Right hindlimb (tissue), 1 donor: ENCODE measurements around the gene GPR37L1.
"Not testable (repeated sequence)": the region's sequence is repeated elsewhere in the genome, so short reads cannot be mapped to it uniquely, and the experiment has no call there.

Source experiments
- DNase-seq: peaks from one replicate; pipeline ENCODE4 v3.0.0-alpha.2; 2018

GPR37L1 gene

DNA sequence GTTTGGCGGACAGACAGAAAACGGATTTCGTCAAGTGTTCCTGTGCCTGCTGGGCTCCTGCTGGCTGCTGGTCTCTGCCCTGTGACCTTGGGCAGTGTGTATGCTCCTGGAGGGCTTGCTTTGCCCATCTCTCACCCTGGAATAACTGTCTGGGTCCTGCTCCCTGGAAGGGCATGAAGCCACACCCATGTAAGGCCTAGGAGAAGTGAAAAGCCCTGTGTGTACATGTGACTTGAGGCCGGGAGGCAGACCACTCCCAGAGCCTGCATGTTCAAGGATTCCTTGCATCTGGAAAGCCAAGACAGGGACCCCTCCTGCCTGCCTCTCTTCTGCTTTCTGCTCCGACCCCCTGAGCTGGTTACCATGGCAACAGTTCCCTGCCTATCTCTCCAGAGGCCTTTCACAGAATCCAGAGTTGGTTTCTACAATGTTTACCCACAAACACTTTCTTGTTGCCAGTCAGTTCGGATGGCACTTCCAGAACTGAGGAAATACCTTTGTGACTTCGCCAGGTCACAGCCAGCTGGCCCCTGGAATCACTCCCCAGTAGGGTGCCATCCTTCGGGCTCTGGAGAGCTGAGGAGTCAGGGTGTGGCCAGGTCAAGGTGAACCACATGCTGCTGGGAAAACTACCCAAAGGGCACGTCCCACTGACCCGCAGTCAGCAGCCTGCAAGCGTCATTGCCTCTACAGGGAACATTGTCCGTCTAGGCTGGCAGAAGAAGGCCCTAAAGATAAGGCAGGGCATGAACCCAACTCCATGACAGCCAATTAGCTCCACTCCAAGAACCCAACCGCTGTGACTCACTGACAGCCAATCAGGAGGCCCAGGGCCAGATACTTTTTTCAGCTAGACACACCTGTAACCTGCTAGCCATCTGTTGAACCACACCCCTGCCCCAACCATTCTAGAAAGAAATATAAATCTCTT is 14.7 kb upstream of the GPR37L1 start:
- DNase-seq, result no peak

DNA sequence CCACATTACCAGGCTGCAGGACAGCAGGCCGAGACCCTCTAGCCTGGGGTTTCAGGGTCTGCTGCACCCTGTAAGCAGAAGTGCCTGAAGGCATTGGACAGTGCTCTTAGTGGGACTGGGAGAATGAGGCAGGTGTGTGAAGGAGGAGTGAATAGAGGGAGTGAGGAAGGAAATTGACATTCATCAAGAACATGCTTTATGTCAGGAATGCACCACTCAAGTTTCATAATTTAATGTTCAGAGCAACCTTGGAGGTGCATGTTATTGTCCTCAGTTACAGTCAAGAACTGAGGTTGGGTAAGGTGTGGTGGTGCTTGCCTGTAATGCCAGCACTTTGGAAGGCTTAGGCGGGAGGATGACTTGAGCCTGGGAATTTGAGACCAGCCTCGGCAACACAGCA is 11.7 kb upstream of the GPR37L1 start:
- DNase-seq, result no peak

DNA sequence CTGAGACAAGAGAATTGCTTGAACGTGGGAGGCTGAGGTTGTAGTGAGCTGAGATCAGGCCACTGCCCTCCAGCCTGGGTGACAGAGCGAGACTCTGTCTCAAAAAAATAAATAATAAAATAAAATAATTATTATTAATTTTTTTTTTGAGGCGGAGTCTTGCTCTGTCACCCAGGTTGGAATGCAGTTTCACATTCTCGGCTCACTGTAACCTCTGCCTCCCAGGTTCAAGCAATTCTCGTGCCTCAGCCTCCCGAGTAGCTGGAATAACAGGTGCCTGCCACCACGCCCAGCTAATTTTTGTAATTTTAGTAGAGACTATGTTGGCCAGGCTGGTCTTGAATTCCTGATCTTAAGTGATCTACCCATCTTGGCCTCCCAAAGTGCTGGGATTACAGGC is 11.1 kb upstream of the GPR37L1 start:
- not testable (repeated sequence) for DNase-seq

DNA sequence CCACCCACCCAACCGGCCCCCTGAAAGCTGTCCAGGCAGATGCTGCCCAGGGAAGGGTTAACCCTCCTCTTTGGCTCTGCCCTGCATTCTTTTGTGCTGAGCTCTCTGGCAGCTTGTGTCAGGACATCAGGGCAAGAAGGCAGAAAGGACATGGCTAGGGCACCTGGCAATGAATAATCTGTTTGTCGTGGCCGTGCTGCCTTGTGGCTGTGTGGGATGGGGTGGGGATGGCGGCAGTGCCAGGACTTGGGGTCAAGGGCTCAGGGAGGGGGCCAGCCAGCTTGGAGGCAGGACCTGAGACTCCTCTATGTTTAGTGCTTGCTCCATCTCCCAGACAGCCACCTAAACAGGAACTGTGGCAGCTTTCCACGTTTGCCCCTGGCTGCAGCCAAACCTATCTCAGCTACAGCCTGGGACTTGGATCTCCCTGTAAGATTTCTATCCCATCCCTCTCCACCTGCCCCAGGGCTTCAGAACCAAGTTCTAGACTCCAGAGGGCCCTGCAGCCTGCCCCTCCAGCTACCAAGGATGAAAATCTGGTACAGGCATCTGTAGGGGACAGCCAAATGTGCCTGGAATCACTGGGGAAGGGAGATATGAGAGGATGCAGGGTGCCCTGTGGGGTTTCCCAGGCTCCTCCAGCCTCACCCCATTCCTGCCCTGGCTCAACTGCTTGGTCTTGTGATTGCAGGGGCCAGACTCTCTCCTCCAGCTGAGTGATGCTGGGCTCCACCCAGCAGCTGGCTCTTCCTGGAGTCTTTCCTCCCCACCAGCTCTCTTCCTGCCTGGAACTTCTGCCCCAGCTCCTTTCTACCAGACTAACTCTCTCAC is 9.6 kb upstream of the GPR37L1 start:
- DNase-seq, result peak; percentile 61

DNA sequence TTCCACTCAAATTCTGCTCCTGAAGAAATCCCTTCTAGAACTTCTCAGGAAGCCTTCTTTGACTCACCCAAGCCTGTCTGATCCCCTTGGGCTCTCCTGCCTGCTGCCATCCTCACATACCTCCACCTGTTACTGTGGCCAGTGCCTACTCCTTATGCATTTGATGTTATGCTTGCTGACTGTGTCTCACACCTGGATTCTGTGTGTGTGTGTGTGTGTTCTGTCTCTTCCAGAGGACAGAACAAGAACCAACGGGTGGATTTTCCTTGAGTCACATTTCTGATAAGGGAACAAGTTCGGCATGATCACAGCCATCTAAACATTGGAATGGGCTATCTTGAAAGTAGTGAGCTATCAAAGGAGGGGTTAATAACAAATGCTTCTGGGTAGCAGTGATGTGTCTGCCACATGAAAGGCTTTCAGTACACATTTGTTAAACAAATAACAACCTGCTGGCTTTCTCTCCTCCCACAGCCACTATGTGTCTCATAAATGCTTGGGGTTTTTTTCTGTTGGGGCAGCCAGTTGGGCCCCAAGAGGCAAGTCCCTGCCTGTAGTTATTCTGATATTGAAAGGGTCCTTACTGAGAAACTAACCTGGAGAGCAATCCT is 8.9 kb upstream of the GPR37L1 start:
- no peak for DNase-seq

DNA sequence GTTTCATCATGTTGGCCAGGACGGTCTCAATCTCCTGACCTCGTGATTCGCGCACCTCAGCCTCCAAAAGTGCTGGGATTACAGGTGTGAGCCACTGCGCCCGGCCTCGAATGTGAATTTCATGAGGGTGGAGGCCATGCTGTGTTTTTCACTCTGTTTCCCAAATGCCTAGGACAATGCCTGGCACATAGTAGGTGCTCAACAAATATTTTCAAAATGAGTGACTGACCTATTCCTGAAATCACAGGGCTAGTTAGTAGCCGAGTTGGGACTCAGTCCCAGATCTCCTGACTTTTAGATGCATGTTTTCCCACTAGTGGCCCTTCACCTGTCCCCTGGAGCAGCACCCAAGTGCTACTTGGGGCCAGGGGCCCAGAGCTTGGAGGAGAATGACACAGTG is 6.4 kb upstream of the GPR37L1 start:
- DNase-seq, result no peak

DNA sequence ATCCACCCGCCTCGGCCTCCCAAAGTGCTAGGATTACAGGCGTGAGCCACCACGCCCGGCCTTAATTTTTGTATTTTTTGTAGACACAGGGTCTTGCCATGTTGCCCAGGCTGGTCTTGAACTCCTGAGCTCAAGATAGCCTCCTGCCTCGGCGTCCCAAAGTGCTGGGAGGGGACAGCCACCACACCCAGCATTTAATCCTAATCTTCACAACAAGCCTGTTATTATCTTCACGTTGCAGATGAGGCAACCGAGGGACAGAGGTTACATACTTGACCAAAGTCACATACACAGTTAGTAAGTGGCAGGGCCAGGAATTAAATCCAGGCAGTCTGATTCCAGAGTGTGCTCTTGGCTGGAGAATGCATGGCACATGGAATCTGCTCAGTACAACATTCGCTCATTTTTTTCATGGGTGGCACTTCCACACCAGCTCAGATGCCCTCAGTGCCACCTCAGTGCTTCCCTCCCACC is 4.8 kb upstream of the GPR37L1 start:
- no peak for DNase-seq

DNA sequence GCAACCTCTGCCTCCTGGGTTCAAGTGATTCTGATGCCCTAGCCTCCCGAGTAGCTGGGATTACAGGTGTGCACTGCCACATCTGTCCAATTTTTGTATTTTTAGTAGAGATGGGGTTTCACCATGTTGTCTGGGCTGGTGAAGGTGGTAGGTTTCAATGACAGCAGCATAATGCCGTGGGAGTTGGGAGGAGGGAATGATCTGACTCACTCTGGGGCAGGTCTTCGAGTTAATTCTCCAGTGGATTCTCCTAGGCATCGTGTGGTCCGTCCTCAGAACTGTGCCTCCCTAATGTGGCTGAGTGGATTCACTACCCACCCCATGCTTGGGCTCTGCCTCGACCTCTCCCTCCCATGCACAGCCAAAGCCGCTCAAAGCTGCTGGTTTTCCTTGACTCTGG is 1.7 kb upstream of the GPR37L1 start:
- no peak for DNase-seq

DNA sequence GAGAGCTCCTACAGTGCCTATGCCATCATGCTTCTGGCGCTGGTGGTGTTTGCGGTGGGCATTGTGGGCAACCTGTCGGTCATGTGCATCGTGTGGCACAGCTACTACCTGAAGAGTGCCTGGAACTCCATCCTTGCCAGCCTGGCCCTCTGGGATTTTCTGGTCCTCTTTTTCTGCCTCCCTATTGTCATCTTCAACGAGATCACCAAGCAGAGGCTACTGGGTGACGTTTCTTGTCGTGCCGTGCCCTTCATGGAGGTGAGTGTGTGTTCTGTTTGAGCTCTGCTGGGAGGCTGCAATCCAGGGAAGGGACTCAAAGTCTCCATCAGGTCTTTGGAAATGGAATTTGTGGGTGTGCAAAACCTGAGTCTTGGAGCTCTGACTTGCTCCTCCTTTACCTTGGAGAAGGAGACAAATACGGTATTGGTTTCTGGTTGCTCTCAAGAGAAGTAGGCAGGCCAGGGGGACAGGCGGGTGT is 658 bp downstream of the GPR37L1 start:
- no peak for DNase-seq

DNA sequence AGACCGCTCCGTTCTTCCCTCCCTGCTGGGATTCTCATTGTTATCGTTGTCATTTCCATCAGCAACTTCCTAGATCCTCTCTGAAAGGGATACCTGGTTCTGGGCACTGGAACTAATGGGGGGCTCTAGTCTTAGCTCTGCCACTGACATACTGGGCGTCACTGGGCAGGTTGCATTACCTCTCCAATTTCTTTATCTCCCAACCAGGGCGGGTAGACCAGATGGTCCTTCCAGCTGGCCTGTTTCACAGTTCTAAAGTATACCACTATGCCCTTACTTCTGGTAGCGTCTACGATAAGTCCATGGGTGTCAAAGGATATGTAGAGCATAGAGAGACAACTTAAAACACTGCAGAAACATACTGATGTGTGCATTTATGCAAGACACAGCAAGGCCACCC is 1.4 kb downstream of the GPR37L1 start:
- DNase-seq, result no peak

DNA sequence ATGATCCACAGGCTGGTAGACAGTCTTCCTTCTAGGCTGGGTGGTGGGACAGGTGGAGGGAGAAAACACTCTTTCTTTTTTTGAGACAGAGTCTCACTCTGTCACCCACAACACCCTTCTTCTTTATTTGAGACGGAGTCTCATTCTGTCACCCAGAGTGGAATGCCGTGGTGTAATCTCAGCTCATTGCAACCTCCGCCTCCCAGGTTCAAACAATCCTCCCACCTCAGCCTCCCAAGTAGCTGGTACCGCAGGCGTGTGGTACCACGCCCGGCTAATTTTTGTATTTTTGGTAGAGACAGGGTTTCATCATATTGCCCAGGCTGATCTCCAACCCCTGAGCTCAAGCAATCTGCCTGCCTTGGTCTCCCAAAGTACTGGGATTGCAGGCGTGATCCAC is 2.9 kb downstream of the GPR37L1 start:
- no peak for DNase-seq

DNA sequence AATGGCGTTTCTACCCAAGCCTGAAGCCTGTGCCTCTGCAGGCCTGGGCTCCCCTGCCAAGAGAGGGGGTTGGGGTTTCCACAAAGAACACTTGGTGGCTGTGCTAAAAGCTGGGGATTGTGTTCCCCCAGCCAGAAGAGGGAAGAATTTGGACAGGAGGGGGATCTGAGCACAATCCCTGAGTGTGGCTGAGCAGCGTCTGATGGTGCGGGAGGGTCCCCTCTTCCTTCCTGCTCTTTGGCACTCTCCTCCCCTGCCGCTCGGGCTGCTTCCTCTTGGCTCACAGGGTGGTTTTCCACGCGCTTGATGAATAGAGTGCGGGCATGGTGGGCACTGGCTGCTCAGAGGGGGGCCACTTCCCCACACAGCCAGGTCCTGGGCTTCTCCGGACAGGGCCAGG is 3.7 kb downstream of the GPR37L1 start:
- no peak for DNase-seq

DNA sequence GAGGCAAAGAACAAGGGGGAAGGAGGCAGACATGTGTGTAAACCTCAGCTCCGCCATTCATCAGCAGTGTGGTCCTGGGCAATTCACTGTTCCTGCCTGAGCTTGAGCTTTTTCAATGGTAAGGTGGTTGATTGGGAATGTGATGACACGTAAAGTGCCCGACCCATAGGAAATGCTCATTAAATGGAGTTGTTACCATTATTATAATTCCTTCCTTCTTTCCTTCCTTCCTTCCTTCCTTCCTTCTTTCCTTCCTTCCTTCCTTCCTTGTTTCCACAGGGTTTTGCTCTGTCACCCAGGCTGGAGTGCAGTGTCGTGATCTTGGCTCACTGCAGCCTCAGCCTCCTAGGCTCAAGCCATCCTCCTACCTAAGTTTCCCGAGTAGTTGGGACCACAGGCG is 4.3 kb downstream of the GPR37L1 start:
- no peak for DNase-seq

DNA sequence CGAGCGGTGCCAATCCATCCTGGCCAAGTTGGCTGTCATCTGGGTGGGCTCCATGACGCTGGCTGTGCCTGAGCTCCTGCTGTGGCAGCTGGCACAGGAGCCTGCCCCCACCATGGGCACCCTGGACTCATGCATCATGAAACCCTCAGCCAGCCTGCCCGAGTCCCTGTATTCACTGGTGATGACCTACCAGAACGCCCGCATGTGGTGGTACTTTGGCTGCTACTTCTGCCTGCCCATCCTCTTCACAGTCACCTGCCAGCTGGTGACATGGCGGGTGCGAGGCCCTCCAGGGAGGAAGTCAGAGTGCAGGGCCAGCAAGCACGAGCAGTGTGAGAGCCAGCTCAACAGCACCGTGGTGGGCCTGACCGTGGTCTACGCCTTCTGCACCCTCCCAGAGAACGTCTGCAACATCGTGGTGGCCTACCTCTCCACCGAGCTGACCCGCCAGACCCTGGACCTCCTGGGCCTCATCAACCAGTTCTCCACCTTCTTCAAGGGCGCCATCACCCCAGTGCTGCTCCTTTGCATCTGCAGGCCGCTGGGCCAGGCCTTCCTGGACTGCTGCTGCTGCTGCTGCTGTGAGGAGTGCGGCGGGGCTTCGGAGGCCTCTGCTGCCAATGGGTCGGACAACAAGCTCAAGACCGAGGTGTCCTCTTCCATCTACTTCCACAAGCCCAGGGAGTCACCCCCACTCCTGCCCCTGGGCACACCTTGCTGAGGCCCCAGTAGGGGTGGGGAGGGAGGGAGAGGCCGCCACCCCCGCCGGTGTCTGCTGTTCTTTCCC is 5.3 kb downstream of the GPR37L1 start:
- DNase-seq, result no peak

DNA sequence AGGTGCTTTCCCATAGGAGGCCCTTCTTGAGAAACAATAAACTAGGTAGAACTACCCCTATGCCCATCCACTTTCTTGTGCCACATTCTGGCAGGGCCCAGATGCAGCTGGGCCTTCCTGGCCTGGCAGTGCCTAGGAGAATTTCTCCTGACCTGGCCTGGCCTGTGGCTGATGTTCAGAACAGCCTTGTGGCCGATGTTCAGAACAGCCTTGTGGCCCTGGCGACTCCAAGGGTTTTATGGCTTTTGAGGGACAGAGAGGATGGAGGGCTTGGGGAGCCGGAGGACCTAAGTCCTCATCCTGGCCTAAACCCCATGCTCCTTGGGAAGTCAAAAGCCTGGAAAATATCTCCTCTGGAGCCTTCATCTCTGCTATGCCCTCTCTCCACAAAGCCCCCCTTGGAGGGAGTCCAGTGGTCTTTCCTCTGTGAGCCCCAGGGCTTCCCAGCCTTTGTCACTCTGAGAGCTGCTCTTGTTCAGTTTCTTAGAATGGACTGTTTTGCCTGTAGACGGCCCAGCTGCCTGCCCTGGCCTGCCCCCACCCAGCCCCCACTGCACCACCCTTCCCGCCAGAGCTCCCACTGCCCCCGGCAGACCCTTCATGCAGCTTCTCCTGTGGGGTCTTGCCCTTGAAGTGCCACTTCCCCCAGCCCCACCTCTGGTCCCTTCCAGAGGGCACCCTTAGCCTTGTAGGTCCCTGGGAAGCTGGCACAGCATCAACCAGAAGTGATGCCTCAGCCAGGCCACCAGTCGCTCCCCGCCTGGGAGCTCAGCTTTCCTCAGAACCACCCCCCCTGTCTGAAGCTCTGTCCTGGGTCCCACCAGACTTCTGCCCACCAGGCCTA is 7.0 kb downstream of the GPR37L1 start:
- no peak for DNase-seq

DNA sequence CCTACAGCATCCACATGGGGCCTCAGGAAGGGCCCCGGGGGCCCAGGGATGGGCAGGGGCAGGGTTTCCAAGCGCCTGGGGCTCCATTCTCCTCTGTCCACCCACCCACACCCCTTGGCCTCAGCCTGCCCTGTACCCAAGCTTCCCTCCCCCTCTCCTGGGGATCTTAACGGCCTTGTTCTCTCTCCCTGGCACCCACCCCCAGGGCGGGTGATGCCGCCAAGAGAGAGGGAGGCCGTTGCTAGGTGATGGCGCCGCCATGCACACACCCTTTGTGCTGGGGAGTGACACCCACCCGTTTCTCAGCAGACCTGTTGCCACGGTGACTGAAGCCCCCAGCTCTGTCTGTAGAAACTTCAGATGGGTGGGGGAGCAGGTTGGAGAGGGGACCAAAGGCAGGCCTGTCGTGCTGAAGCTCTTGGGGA is 7.6 kb downstream of the GPR37L1 start:
- no peak for DNase-seq

DNA sequence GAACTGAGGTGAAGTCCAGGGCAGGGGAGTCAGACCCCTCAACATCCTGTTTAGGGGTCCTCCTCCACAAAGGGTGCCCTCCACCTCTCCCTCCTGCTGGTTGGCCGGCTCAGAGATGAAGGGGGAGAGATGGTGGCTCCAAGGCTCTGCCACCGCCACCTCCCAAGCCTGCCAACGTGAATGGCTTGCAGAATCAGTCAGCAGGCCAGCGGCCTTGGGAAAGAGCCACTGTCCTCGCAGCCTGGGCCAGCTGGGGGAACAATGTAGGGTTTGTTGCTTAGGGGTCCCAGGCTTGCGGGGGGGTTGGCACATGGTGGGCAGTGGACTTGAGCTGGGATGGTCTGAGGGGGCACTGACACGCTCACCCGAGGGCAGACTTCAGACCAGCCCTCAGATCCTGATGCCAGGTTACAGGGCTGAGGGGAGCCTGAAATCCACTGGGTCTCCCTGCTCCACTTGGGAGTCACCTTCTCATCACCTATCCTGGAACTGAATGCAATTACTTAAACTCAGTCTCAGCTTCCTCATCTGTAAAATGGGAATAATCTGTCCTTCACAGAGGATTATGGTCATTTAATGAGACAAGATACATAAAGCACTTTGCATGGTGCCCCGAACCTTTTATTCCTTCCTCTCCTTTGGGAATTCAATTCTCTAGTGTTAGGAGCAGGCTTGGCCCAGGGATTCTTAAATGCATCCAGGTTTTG is 8.3 kb downstream of the GPR37L1 start:
- DNase-seq, result no peak

DNA sequence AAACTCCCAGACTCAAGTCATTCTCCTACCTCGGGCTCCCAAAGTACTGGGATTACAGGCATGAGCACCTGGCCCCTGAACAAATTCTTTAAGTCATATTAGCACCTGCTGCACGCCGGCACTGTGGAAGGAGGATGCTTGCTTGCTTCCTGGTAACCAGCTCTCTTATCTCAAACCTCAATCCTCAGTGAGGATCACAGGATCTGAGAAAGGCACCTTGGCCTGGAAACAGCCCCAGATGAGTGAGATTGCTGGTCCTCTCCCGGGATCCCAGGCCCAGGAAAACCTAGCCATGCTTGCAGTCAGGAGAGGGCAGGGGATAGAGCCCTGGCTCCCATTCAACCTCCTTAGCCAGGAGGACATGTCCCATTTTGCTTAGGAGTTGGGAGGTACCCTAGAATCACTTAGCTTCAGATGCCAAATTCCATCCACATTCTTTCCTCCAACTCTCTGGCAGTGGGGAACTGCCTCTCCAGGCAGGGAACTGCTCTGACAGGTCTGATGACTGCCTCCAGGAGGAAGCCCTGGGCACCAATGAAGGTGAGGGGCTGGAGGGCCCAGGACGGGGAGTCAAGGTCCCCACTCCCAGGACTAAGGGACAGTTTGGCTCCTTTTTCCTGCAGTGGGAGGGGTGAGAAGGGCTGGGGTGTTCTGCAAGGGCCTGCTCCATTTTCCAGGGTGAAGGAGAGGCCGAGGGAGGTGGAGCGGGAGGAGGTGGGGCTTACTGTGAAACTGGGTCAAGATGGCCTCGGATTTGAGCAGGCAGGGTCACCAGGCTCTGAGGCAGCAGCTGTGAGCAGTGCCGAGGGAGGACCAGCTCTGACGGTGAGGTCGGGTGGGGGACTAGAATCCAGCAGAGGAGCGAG is 9.5 kb downstream of the GPR37L1 start:
- DNase-seq, result no peak

DNA sequence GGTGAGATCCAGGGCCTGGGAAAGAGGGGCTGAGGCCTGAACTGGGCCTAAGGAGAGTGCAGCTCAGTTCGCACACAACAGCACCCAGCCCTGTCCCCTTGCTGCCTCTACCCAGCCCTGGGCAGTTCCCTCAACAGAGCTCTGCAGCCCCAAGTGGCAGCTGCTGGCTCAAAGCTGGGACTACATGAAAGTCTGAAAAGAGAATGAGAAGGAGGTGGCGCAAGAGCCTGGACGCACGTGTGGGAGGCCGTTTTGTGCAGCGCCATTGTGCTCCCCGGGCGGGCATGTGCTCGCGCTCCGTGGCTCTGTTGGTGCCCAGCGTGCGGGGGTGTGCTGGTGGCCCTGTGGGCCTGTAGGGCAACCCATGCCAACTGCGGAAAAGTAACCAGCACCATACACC is 10.3 kb downstream of the GPR37L1 start:
- DNase-seq, result no peak

DNA sequence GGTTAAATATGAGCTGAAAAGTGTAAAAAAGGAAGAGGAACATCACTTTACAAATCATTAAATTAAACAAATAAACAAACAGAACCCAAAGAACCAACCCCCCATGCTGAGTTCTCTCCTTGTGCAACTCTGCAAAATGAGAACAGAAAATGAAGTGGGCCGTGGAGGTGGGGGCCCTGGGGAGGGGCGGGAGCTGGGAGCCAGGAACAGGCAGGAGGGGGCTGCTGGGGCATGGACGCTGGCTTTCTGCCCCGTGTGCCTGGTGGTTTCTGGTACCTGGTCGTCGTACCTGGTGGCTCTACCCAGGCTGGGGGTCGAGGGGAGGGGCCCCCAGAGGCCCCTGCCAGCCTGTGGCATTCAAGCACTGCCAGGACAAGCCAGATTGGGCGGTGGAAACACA is 10.8 kb downstream of the GPR37L1 start:
- DNase-seq, result no peak
